Measurements from ENCODE around the gene PELO. TPM values are rescaled to one million over a fixed set of nuclear protein-coding genes. Genes with fewer than 3 reads are reported as not detected.

PELO gene
- total RNA-seq, 1 experiment from 2014 or later = 21.5 TPM

DNA sequence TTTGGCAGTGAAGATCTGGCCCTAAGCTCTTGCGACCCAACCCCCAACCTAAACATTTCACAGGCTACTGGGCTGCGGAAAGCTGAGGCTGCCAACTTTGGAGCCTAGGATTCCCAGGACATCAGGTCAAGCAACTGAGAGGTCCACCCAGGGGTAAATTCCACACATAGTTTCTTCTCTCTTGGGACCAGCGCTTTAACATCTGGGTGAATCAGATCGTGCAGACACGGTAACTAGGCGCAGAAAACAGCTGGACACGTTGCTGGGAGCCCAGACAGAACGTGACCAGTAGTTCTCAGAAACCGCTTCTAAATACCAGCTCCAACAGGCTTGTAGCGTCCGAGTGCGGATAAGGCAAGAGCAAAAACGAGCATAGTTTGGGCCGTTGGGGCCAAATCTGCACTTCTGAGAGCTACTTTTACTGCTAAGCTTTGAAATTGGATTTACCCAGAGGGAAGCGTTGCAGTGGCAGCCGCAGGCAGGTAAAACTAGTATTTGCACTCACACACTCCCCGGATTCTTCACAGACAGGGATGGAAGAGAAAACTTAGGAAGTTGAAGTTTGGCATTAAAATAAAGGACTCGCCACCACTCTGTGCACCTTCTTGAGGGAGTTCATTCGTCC, 11.8 kb downstream of the PELO start:
- intact Hi-C loops (cut with micrococcal nuclease; ENCODE audit: unreplicated experiment) = loop anchor here (1.0 kb wide), 2 partner anchors 11 to 12 kb away; no protein-coding TSS in a partner anchor
- Histone ChIP-seq H3K4me2 (peak overlapping the region; percentile 87), H3K36me3 (ENCODE audit: low read depth) (peaks cover 36% of the 10 kb centered on the region), H3K4me1 (replicated peaks; ENCODE audit: insufficient read depth) (peaks cover 35% of the 10 kb centered on the region), H4K20me1 (ENCODE audit: insufficient read depth) (peaks cover 32% of the 10 kb centered on the region), H3K79me2 (ENCODE audit: low read depth) (peaks cover 67% of the 10 kb centered on the region), H3K9me3 (ENCODE audit: insufficient read depth, low read depth) (no peaks in the 10 kb centered on the region), H2AFZ (peak overlapping the region; percentile 96), H3K4me3 (peak overlapping the region; percentile 68), H3K27ac (peak overlapping the region; percentile 99), H3F3A (ENCODE audit: insufficient read depth, low read depth) (peaks cover 13% of the 10 kb centered on the region; the same call in 1 of the 2 replicates), H3K9me2 (ENCODE audit: insufficient read depth) (no peaks in the 10 kb centered on the region), H3K27me3 (ENCODE audit: insufficient read depth, low read depth) (no peaks in the 10 kb centered on the region)
- POLR2A ChIA-PET (ENCODE audit: unreplicated experiment) = interaction anchor here (0.6 to 1.0 kb wide), 6 partner anchors 9 to 639 kb away, joined by 3 to 6 read pairs (median 4); no protein-coding TSS in a partner anchor
- CTCF ChIA-PET = interaction anchor here (0.8 to 1.5 kb wide), 2 partner anchors 116 to 149 kb away, joined by 5 to 8 read pairs; no protein-coding TSS in a partner anchor
- TF ChIP-seq CTCF (conservative IDR thresholded peaks at IDR 0.05) (no peak), EZH2 (IDR thresholded peaks at IDR 0.05; ENCODE audit: low read depth) (no peak)
- no TSS peak for BruUV-seq (replicated peaks)
- peak; percentile 46 to 55 for DNase-seq

DNA sequence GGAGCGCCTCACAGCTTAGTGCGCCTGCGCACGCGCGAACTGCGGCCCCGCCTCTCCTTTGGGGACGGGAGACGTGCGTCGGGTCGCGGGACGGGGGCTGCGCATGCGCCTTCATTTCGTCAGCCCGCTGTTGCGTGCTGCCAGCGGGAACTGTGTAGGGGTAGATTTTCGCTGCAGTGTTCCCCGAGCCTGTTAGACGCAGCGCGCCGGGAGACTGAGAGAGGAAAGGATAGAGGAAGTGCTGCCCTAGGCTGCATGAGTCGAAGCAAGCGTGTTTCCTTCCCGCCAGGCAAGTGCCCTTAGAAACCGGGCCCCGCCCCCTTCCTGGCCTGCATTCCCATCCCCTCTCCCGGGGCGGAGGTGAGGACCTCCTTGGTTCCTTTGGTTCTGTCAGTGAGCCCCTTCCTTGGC, 12.3 kb downstream of the PELO start:
- Histone ChIP-seq H3K27ac (peak overlapping the region; percentile 99), H3K9me2 (ENCODE audit: insufficient read depth) (no peaks in the 10 kb centered on the region), H2AFZ (peak overlapping the region; percentile 96), H3K4me3 (peak overlapping the region; percentile 68), H3K9me3 (ENCODE audit: insufficient read depth, low read depth) (no peaks in the 10 kb centered on the region), H3F3A (ENCODE audit: insufficient read depth, low read depth) (peaks cover 13% of the 10 kb centered on the region; the same call in 1 of the 2 replicates), H3K27me3 (ENCODE audit: insufficient read depth, low read depth) (no peaks in the 10 kb centered on the region), H3K4me1 (replicated peaks; ENCODE audit: insufficient read depth) (peaks cover 39% of the 10 kb centered on the region), H3K79me2 (ENCODE audit: low read depth) (peaks cover 73% of the 10 kb centered on the region), H3K36me3 (ENCODE audit: low read depth) (peaks cover 39% of the 10 kb centered on the region), H4K20me1 (ENCODE audit: insufficient read depth) (peaks cover 34% of the 10 kb centered on the region), H3K4me2 (peak overlapping the region; percentile 87)
- POLR2A ChIA-PET (ENCODE audit: unreplicated experiment) = interaction anchor here (0.6 to 1.0 kb wide), 5 partner anchors 9 to 639 kb away, joined by 3 to 6 read pairs (median 3); no protein-coding TSS in a partner anchor
- no peak for TF ChIP-seq CTCF (conservative IDR thresholded peaks at IDR 0.05)
- TF ChIP-seq EZH2 (IDR thresholded peaks at IDR 0.05; ENCODE audit: low read depth) = no peak
- DNase-seq = peak; percentile 81 to 93
- intact Hi-C loops (cut with micrococcal nuclease; ENCODE audit: unreplicated experiment) = loop anchor here (1.0 to 5.0 kb wide), 3 partner anchors 11 to 117 kb away; no protein-coding TSS in a partner anchor
- CTCF ChIA-PET = interaction anchor here (0.8 to 1.5 kb wide), 2 partner anchors 115 to 149 kb away, joined by 5 to 8 read pairs; no protein-coding TSS in a partner anchor
- BruUV-seq (replicated peaks) = no TSS peak

DNA sequence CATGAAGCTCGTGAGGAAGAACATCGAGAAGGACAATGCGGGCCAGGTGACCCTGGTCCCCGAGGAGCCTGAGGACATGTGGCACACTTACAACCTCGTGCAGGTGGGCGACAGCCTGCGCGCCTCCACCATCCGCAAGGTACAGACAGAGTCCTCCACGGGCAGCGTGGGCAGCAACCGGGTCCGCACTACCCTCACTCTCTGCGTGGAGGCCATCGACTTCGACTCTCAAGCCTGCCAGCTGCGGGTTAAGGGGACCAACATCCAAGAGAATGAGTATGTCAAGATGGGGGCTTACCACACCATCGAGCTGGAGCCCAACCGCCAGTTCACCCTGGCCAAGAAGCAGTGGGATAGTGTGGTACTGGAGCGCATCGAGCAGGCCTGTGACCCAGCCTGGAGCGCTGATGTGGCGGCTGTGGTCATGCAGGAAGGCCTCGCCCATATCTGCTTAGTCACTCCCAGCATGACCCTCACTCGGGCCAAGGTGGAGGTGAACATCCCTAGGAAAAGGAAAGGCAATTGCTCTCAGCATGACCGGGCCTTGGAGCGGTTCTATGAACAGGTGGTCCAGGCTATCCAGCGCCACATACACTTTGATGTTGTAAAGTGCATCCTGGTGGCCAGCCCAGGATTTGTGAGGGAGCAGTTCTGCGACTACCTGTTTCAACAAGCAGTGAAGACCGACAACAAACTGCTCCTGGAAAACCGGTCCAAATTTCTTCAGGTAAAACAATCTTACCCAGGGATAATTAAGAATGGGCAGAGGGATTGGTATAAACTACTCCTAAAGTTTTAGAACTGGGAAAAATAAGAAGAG, 12.9 kb downstream of the PELO start:
- TF ChIP-seq EZH2 (IDR thresholded peaks at IDR 0.05; ENCODE audit: low read depth) (no peak), CTCF (conservative IDR thresholded peaks at IDR 0.05) (no peak)
- intact Hi-C loops (cut with micrococcal nuclease; ENCODE audit: unreplicated experiment) = loop anchor here (5.0 kb wide), 1 partner anchor 117 kb away; no protein-coding TSS in a partner anchor
- Histone ChIP-seq H3K4me3 (peak overlapping the region; percentile 68), H3K9me3 (ENCODE audit: insufficient read depth, low read depth) (no peaks in the 10 kb centered on the region), H3K27me3 (ENCODE audit: insufficient read depth, low read depth) (no peaks in the 10 kb centered on the region), H3F3A (ENCODE audit: insufficient read depth, low read depth) (peaks cover 13% of the 10 kb centered on the region; the same call in 1 of the 2 replicates), H3K9me2 (ENCODE audit: insufficient read depth) (no peaks in the 10 kb centered on the region), H3K4me2 (peak overlapping the region; percentile 87), H3K27ac (peak overlapping the region; percentile 99), H4K20me1 (ENCODE audit: insufficient read depth) (peaks cover 34% of the 10 kb centered on the region), H3K36me3 (ENCODE audit: low read depth) (peaks cover 44% of the 10 kb centered on the region), H3K79me2 (ENCODE audit: low read depth) (peaks cover 79% of the 10 kb centered on the region), H2AFZ (peak overlapping the region; percentile 96), H3K4me1 (replicated peaks; ENCODE audit: insufficient read depth) (peaks cover 41% of the 10 kb centered on the region)
- BruUV-seq (replicated peaks) = TSS peak; percentile 78
- peak; percentile 66 to 76 for DNase-seq
- POLR2A ChIA-PET (ENCODE audit: unreplicated experiment) = interaction anchor here (1.0 kb wide), 1 partner anchor 8 kb away, joined by 4 read pairs; no protein-coding TSS in a partner anchor
- CTCF ChIA-PET = no interaction called here

Measured in PC-9 (cell line).